ENCODE measurements around the gene CNN1.

DNA sequence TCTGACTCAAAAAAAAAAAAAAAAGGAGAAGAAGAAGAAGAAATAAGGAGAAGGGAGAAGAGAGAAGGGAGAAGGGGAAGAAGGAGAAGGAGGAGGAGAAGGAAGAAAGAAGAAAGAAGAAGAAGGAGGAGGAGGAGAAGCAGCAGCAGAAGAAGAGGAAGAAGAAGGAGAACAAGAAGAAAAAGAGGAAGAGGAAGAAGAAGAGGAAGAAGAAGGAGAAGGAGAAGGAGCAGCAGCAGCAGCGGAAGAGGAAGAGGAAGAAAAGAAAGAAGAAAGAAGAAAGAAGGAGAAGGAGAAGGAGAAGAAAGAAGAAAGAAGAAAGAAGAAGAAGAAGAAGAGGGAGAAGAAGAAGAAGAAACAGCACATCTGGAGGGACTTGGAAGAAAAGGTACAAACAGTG lies 4.1 kb upstream of the CNN1 start:
- TF ChIP-seq EP300 (IDR thresholded peaks at IDR 0.05; ENCODE audit: borderline replicate concordance) (no peak), RAD21 (IDR thresholded peaks at IDR 0.05; ENCODE audit: low read depth) (no peak), CEBPB (IDR thresholded peaks at IDR 0.05) (no peak), TAF1 (IDR thresholded peaks at IDR 0.05; ENCODE audit: low read depth) (no peak), EGR1 (IDR thresholded peaks at IDR 0.05) (no peak), TEAD4 (IDR thresholded peaks at IDR 0.05) (no peak), CREB1 (IDR thresholded peaks at IDR 0.05; ENCODE audit: low read depth) (no peak), REST (IDR thresholded peaks at IDR 0.05; ENCODE audit: low read depth) (no peak)
- TF ChIP-seq, protein P1, sequence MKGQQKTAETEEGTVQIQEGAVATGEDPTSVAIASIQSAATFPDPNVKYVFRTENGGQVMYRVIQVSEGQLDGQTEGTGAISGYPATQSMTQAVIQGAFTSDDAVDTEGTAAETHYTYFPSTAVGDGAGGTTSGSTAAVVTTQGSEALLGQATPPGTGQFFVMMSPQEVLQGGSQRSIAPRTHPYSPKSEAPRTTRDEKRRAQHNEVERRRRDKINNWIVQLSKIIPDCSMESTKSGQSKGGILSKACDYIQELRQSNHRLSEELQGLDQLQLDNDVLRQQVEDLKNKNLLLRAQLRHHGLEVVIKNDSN (IDR thresholded peaks at IDR 0.05) = no peak

Data from Ishikawa (cell line).